GM20000 (cell line): ENCODE data around the gene STAT5B.

ENCODE experiments used
- DNase-seq: peaks from one replicate; pipeline ENCODE4 v3.0.0; 2012; ENCODE audit warnings: low spot score
- CTCF ChIP-seq: IDR thresholded peaks from 2 replicates; pipeline ENCODE4 v1.5.1; 2012; ENCODE audit warnings: mild to moderate bottlenecking, control low read depth; ENCODE audit errors: extremely low read depth, missing control alignments

Gene STAT5B

GRCh38 chr17:42311240-42312034, 35.2 kb upstream of the STAT5B start:
- TF ChIP-seq CTCF: no peak
- no peak for DNase-seq

- no peak for DNase-seq
- TF ChIP-seq CTCF: no peak
These were observed 34.6 kb upstream of the STAT5B start for GRCh38 chr17:42310787-42311215.

GRCh38 chr17:42309986-42310786, 34.0 kb upstream of the STAT5B start:
- DNase-seq: no peak
- no peak for TF ChIP-seq CTCF

GRCh38 chr17:42309142-42309541, 33.0 kb upstream of the STAT5B start:
- no peak for DNase-seq
- no peak for TF ChIP-seq CTCF

GRCh38 chr17:42308446-42308845, 32.3 kb upstream of the STAT5B start:
- no peak for TF ChIP-seq CTCF
- no peak for DNase-seq

GRCh38 chr17:42307362-42307927, 31.3 kb upstream of the STAT5B start:
- DNase-seq: no peak
- TF ChIP-seq CTCF: no peak

- no peak for DNase-seq
- no peak for TF ChIP-seq CTCF
These were observed 30.1 kb upstream of the STAT5B start for GRCh38 chr17:42306385-42306667.
